Naive thymus-derived CD8-positive, alpha-beta T cell (primary cell): ENCODE data around the gene NDST1. TPM values are rescaled to one million over a fixed set of nuclear protein-coding genes. Genes with fewer than 3 reads are reported as not detected.

Experiments
- ATAC-seq, 2 donors: fragments of 150-1000 bp; cut with Tn5 transposase in 1 of 2; sonication (Bioruptor Pico), chemical (Tn5 transposase) in 1 of 2; 1 replicate in 1 of 2; 2 replicates in 1 of 2; pipeline ENCODE4 v1.10.0; 2021; ENCODE audit warnings: mild to moderate bottlenecking in 2 of 2, moderate library complexity in 2 of 2
- POLR2A ChIA-PET: fragments of 350-600 bp; sonication (Branson Sonifier 250); formaldehyde crosslinking; loops from one replicate; lab custom pipeline; 2021; ENCODE audit warnings: antibody characterized with exemption; lab: Charles Lee
- DNase-seq, 10 donors: peaks; one replicate each; pipeline versions ENCODE4 v3.0.0 to v3.0.0-alpha.2; 2020 to 2022
- H3K27ac Mint-ChIP-seq, 10 donors: one replicate each; pipeline ENCODE4 v1.8.0; 2020 to 2022; ENCODE audit warnings: mild to moderate bottlenecking in 10 of 10, mixed read lengths in 10 of 10, moderate library complexity in 4 of 10, inconsistent platforms in 1 of 10
- H3K27me3 Mint-ChIP-seq, 5 donors: one replicate each; pipeline ENCODE4 v1.8.0; 2021 to 2022; ENCODE audit warnings: mixed read lengths in 5 of 5
- H3K36me3 Mint-ChIP-seq, 3 donors: one replicate each; pipeline ENCODE4 v1.8.0; 2020 to 2022; ENCODE audit warnings: mixed read lengths in 3 of 3, mild to moderate bottlenecking in 2 of 3, inconsistent platforms in 1 of 3
- H3K4me1 Mint-ChIP-seq, 4 donors: one replicate each; pipeline ENCODE4 v1.8.0; 2021 to 2022; ENCODE audit warnings: mixed read lengths in 4 of 4
- H3K4me3 Mint-ChIP-seq, 10 donors: one replicate each; pipeline ENCODE4 v1.8.0; 2020 to 2022; ENCODE audit warnings: mild to moderate bottlenecking in 10 of 10, mixed read lengths in 10 of 10, moderate library complexity in 6 of 10, inconsistent platforms in 1 of 10
- H3K9me3 Mint-ChIP-seq, 9 donors: one replicate each; pipeline ENCODE4 v1.8.0; 2020 to 2022; ENCODE audit warnings: mixed read lengths in 9 of 9, mild to moderate bottlenecking in 3 of 9, inconsistent platforms in 1 of 9, moderate library complexity in 1 of 9
- polyA plus RNA-seq, 3 donors: library from polyadenylated mRNA; unstranded; fragments of 300-500 nt; fragmentation: Illumina TruSeq; gene quantifications; one replicate each; pipeline ENCODE4 v1.2.3, GENCODE V29; 2021
- total RNA-seq, 8 experiments: library from RNA in 2 of 8; stranded (reverse) in 2 of 8; gene quantifications; one replicate each; pipeline ENCODE4 v1.2.3 and lab custom pipeline; 2021 to 2026

The NDST1 gene
- total and polyA plus RNA-seq, 5 experiments from 2014 or later: 0.54 to 0.81 (median 0.55) TPM; not detected in 2

GRCh38 chr5:150522504-150523414 lies 14.8 kb downstream of the NDST1 start:
- no peaks in the 10 kb centered on the region for H3K27me3 Mint-ChIP-seq
- no peaks in the 10 kb centered on the region for H3K36me3 Mint-ChIP-seq
- no peak overlapping the region for H3K4me3 Mint-ChIP-seq
- no peak overlapping the region for H3K27ac Mint-ChIP-seq
- POLR2A ChIA-PET: no interaction called here
- ATAC-seq (no peak), DNase-seq (no peak)
- no peaks in the 10 kb centered on the region for H3K4me1 Mint-ChIP-seq
- H3K9me3 Mint-ChIP-seq: no peaks in the 10 kb centered on the region

GRCh38 chr5:150523472-150524350 lies 15.8 kb downstream of the NDST1 start:
- no peaks in the 10 kb centered on the region for H3K27me3 Mint-ChIP-seq
- POLR2A ChIA-PET: no interaction called here
- H3K27ac Mint-ChIP-seq: no peak overlapping the region
- DNase-seq (peak in 5 of 10 donors; percentile 5 to 39 (median 29)), ATAC-seq (peak; percentile 35 to 58)
- no peaks in the 10 kb centered on the region for H3K36me3 Mint-ChIP-seq
- H3K4me1 Mint-ChIP-seq: no peaks in the 10 kb centered on the region
- H3K4me3 Mint-ChIP-seq: no peak overlapping the region
- no peaks in the 10 kb centered on the region for H3K9me3 Mint-ChIP-seq

DNA sequence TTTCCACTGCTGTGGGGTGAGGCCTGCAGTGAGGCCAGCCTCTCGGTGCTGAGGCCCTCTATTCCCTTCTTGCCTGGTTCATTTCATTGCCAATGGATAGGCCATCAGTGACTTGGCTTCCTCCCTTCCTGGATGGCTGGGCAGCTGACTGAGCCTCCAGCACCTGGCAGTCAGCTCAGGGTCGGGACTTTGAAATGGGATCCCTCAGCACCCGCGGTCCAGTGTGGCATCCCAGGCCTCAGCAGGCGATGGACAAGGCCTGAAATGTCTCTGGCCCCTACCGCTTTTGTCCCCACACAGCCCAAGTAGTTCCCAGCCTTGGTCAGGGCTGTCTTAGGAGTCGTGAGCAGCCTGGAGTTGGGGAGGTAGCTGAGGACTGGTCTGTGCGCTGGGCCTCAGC lies 17.2 kb downstream of the NDST1 start:
- POLR2A ChIA-PET: interaction anchor here (0.6 kb wide), 1 partner anchor 9 kb away, joined by 4 read pairs; no protein-coding TSS in a partner anchor
- Mint-ChIP-seq H3K4me3 (no peak overlapping the region), H3K9me3 (no peaks in the 10 kb centered on the region), H3K4me1 (no peaks in the 10 kb centered on the region), H3K27me3 (no peaks in the 10 kb centered on the region), H3K27ac (no peak overlapping the region), H3K36me3 (no peaks in the 10 kb centered on the region)
- no peak for DNase-seq
- ATAC-seq: no peak

DNA sequence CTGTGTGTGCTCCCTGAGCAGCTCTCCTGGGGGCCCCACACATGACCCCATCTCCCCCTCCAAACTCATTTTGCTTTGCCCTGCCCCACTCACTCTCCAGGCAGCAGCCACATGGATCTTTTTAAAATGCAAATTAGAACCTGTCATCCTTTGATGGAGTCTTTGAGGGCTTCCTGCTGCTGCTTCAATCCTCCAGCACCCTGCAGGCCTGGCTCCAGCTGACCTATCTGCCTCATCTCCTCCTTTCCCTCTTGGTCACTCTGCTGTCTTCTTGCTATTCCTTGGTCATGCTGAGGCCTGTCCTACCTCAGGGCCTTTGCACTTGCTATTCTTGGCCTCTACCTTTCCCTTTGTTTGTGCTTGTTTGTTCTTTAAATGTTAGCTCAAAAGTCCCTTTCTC lies 17.9 kb downstream of the NDST1 start:
- Mint-ChIP-seq H3K4me3 (no peak overlapping the region), H3K27ac (peak overlapping the region in 1 of 10 donors; percentile 2), H3K27me3 (no peaks in the 10 kb centered on the region), H3K4me1 (no peaks in the 10 kb centered on the region), H3K9me3 (no peaks in the 10 kb centered on the region), H3K36me3 (no peaks in the 10 kb centered on the region)
- DNase-seq: no peak
- POLR2A ChIA-PET: interaction anchor here (0.6 kb wide), 1 partner anchor 8 kb away, joined by 4 read pairs; no protein-coding TSS in a partner anchor
- ATAC-seq: no peak

GRCh38 chr5:150527038-150527437 lies 19.1 kb downstream of the NDST1 start:
- POLR2A ChIA-PET: no interaction called here
- Mint-ChIP-seq H3K4me1 (no peaks in the 10 kb centered on the region), H3K36me3 (no peaks in the 10 kb centered on the region), H3K9me3 (no peaks in the 10 kb centered on the region), H3K27ac (peak overlapping the region in 1 of 10 donors; percentile 52), H3K4me3 (no peak overlapping the region), H3K27me3 (no peaks in the 10 kb centered on the region)
- DNase-seq (no peak), ATAC-seq (no peak)

- no peak for ATAC-seq
- H3K27me3 Mint-ChIP-seq: no peaks in the 10 kb centered on the region
- no peak overlapping the region for H3K4me3 Mint-ChIP-seq
- POLR2A ChIA-PET: no interaction called here
- DNase-seq: no peak
- no peaks in the 10 kb centered on the region for H3K4me1 Mint-ChIP-seq
- H3K27ac Mint-ChIP-seq: no peak overlapping the region
- no peaks in the 10 kb centered on the region for H3K9me3 Mint-ChIP-seq
- no peaks in the 10 kb centered on the region for H3K36me3 Mint-ChIP-seq
These were observed 19.9 kb downstream of the NDST1 start for GRCh38 chr5:150527808-150528207.

GRCh38 chr5:150528924-150529546 lies 21.1 kb downstream of the NDST1 start:
- no peak for ATAC-seq
- Mint-ChIP-seq H3K36me3 (no peaks in the 10 kb centered on the region), H3K9me3 (no peaks in the 10 kb centered on the region), H3K4me3 (no peak overlapping the region), H3K27me3 (no peaks in the 10 kb centered on the region), H3K4me1 (no peaks in the 10 kb centered on the region), H3K27ac (peak overlapping the region in 1 of 10 donors; percentile 69)
- DNase-seq: no peak
- POLR2A ChIA-PET: no interaction called here

DNA sequence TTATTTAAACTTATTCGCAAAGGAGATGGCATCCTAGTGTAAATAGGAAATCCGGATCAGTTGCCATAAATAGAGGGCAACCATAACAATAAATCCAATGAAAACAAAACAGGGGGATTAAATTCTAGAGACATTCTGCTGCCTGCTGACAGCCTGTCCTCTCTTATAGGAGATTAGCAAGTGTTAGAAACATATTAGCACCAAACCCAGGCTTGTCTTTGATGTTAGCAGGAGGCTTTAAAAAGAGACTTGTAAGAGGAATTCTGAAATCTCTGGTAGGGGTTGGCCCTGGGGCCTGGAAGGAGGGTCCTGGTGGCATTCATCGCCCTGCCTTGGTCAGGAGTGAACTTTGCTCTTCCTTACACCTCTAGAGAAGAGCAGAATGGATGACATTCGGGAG lies 21.6 kb downstream of the NDST1 start:
- no peak for ATAC-seq
- H3K27me3 Mint-ChIP-seq: no peaks in the 10 kb centered on the region
- no peaks in the 10 kb centered on the region for H3K4me1 Mint-ChIP-seq
- no peaks in the 10 kb centered on the region for H3K9me3 Mint-ChIP-seq
- H3K36me3 Mint-ChIP-seq: no peaks in the 10 kb centered on the region
- H3K27ac Mint-ChIP-seq: no peak overlapping the region
- no peak overlapping the region for H3K4me3 Mint-ChIP-seq
- POLR2A ChIA-PET: no interaction called here
- DNase-seq: no peak

- no peak overlapping the region for H3K4me3 Mint-ChIP-seq
- H3K4me1 Mint-ChIP-seq: no peaks in the 10 kb centered on the region
These were observed 22.5 kb downstream of the NDST1 start for GRCh38 chr5:150530423-150530822.

DNA sequence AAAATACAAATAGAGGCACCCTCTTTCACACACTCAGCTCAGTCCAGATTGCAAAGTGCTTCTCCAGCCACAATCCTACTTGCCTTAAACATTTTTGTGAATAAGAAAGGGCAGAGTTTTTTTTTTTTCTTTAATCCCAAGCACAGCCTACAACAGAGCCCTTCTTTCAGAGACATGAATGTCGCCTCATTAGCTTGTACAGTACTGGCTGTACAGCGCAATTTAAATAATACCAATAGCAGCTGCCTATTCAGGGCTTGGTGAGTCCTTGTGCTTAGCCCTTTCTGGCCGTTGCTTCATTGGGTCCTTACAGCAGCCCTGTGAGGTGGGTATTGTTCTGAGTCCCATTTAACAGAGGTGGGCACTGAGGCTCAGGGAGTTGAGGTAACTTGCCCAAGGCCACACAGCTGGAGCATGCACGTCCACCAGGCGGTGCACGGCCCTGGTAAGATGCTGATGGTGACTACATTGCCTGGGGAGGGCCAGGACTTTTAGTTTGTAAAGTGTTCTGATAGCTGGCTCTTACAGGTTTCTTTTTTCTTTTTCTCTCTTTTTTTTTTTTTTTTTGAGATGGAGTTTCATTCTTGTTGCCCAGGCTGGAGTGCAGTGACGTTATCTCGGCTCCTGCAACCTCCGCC lies 23.1 kb downstream of the NDST1 start:
- Mint-ChIP-seq H3K27ac (no peak overlapping the region), H3K9me3 (no peaks in the 10 kb centered on the region), H3K36me3 (no peaks in the 10 kb centered on the region), H3K4me1 (no peaks in the 10 kb centered on the region), H3K4me3 (no peak overlapping the region), H3K27me3 (no peaks in the 10 kb centered on the region)
- POLR2A ChIA-PET: no interaction called here
- no peak for DNase-seq
- ATAC-seq: no peak

More at GRCh38 chr5:150530423-150530822, 22.5 kb downstream of the NDST1 start:
- POLR2A ChIA-PET: no interaction called here
- Mint-ChIP-seq H3K9me3 (no peaks in the 10 kb centered on the region), H3K36me3 (no peaks in the 10 kb centered on the region), H3K27me3 (no peaks in the 10 kb centered on the region), H3K27ac (no peak overlapping the region)
- ATAC-seq: no peak
- DNase-seq: no peak

- Mint-ChIP-seq H3K27me3 (no peaks in the 10 kb centered on the region), H3K4me3 (no peak overlapping the region), H3K9me3 (no peaks in the 10 kb centered on the region), H3K36me3 (no peaks in the 10 kb centered on the region), H3K27ac (no peak overlapping the region), H3K4me1 (no peaks in the 10 kb centered on the region)
- no peak for ATAC-seq
- DNase-seq: no peak
- POLR2A ChIA-PET: no interaction called here
These were observed 23.8 kb downstream of the NDST1 start for GRCh38 chr5:150531686-150532085.

- no peak for ATAC-seq
- Mint-ChIP-seq H3K9me3 (no peaks in the 10 kb centered on the region), H3K4me3 (no peak overlapping the region), H3K27me3 (no peaks in the 10 kb centered on the region), H3K4me1 (no peaks in the 10 kb centered on the region), H3K27ac (no peak overlapping the region), H3K36me3 (no peaks in the 10 kb centered on the region)
- DNase-seq: no peak
- POLR2A ChIA-PET: no interaction called here
These were observed 24.2 kb downstream of the NDST1 start for GRCh38 chr5:150532151-150532550.
